HepG2 (cell line): ENCODE data around the gene ADCYAP1R1.

Experiments
- BHLHE40 ChIP-seq: IDR thresholded peaks from 2 replicates; pipeline ENCODE4 v1.6.1; 2011; ENCODE audit warnings: low read length, improper control_type of control experiment
- JUN ChIP-seq: sonication (generic); formaldehyde crosslinking; IDR thresholded peaks from 2 replicates; pipeline ENCODE4 v1.4.0; 2020; ENCODE audit warnings: mild to moderate bottlenecking, missing genetic modification reagents
- POLR2A ChIP-seq, 2 experiments: IDR thresholded peaks; 2 replicates each; pipeline ENCODE4 v1.6.1; 2011; ENCODE audit warnings: low read depth in 2 of 2, low read length in 2 of 2, mild to moderate bottlenecking in 1 of 2, moderate library complexity in 1 of 2; ENCODE audit not compliant: insufficient read depth in 1 of 2
- POLR2AphosphoS5 ChIP-seq: IDR thresholded peaks from 2 replicates; pipeline ENCODE4 v1.6.1; 2012; ENCODE audit warnings: low read depth, low read length
- RNF2 ChIP-seq: fragments of 450-650 bp; conservative IDR thresholded peaks from 2 replicates; pipeline ENCODE4 v1.6.1; 2016; ENCODE audit warnings: low read depth
- SIN3A ChIP-seq: IDR thresholded peaks from 2 replicates; pipeline ENCODE4 v1.6.1; 2011; ENCODE audit warnings: low read depth, mild to moderate bottlenecking, control low read depth, low read length, borderline replicate concordance
- SRF ChIP-seq: IDR thresholded peaks from 2 replicates; pipeline ENCODE4 v1.6.1; 2011; ENCODE audit warnings: mild to moderate bottlenecking, low read depth, low read length, moderate library complexity
- TBP ChIP-seq: sonication (generic); formaldehyde crosslinking; IDR thresholded peaks from 2 replicates; pipeline ENCODE4 v1.5.0; 2020; ENCODE audit warnings: missing genetic modification reagents
- ZBTB4 ChIP-seq: sonication (generic); formaldehyde crosslinking; IDR thresholded peaks from 2 replicates; pipeline ENCODE4 v1.4.0; 2020; ENCODE audit warnings: missing genetic modification reagents, mild to moderate bottlenecking, borderline replicate concordance
- ZKSCAN5 ChIP-seq: sonication (generic); formaldehyde crosslinking; IDR thresholded peaks from 2 replicates; pipeline ENCODE4 v1.5.1; 2020; ENCODE audit warnings: mild to moderate bottlenecking, missing genetic modification reagents

GRCh38 chr7:31123321-31123720 is 71.2 kb downstream of the ADCYAP1R1 start:
- TF ChIP-seq BHLHE40 (no peak), ZBTB4 (CRISPR knock-in tag) (no peak), POLR2A (IDR thresholded peaks at IDR 0.05; ENCODE audit: insufficient read depth in 1 of 2, low read depth in 2 of 2, low read length in 2 of 2) (no peak), SIN3A (no peak), SRF (no peak), POLR2AphosphoS5 (no peak), ZKSCAN5 (CRISPR knock-in tag) (no peak), RNF2 (no peak), TBP (CRISPR knock-in tag) (no peak), JUN (no peak)
